GM12878 (cell line): ENCODE data around the gene SMIM44. TPM values are rescaled to one million over a fixed set of nuclear protein-coding genes. Genes with fewer than 3 reads are reported as not detected.

Experiments used
- CUX1 ChIP-seq: IDR thresholded peaks from 2 replicates; pipeline ENCODE4 v1.6.1; 2012; ENCODE audit warnings: improper control_type of control experiment, low read depth, low read length; ENCODE audit not compliant: insufficient replicate concordance
- RBBP5 ChIP-seq: fragments of 200-600 bp; sonication (generic); conservative IDR thresholded peaks from 2 replicates; pipeline ENCODE4 v1.6.1; 2016
- RELA ChIP-seq: fragments of 450-650 bp; IDR thresholded peaks from 2 replicates; pipeline ENCODE4 v1.8.0; 2014; ENCODE audit warnings: borderline replicate concordance; ENCODE audit not compliant: partially characterized antibody
- ZNF274 ChIP-seq: IDR thresholded peaks from one replicate; pipeline ENCODE4 v1.8.0; 2011; ENCODE audit not compliant: insufficient read length, insufficient read depth
- polyA plus RNA-seq, 11 experiments: library from polyadenylated mRNA; depleted of rRNA in 4 of 11; unstranded in 6 of 11; stranded (reverse) in 5 of 11; fragments of >200 nt; fragmentation: Nextera tagmentation in 4 of 11; fragmentation: Illumina TruSeq in 1 of 11; extraction: Ambion mirVana in 4 of 11; extraction: Trizol in 1 of 11; gene quantifications; 1 replicate in 1 of 11; 2 replicates in 10 of 11; pipeline versions ENCODE4 v1.2.1 to v1.2.3, GENCODE V29; 2011 to 2016; ENCODE audit warnings: inconsistent platforms in 2 of 11, missing spikeins in 2 of 11, low read depth in 1 of 11
- total RNA-seq, 4 experiments: library from RNA; depleted of rRNA in 3 of 4; stranded (reverse); fragments of >200 nt in 3 of 4; fragmentation: Illumina TruSeq in 1 of 4; extraction: Trizol in 1 of 4; gene quantifications; 2 replicates each; pipeline versions ENCODE4 v1.2.1 to v1.2.3, GENCODE V29; 2013 to 2021
- TF ChIP-seq, protein P1 (sequence below): fragments of 450-650 bp; IDR thresholded peaks from 2 replicates; pipeline ENCODE4 v1.6.1; 2017; ENCODE audit warnings: mild to moderate bottlenecking, moderate library complexity

SMIM44 gene
- total and polyA plus RNA-seq, 10 of the 15 experiments (the other 5 are each of a cell fraction or from before 2014, with no cell fraction given), result not detected

- TF ChIP-seq, protein P1, sequence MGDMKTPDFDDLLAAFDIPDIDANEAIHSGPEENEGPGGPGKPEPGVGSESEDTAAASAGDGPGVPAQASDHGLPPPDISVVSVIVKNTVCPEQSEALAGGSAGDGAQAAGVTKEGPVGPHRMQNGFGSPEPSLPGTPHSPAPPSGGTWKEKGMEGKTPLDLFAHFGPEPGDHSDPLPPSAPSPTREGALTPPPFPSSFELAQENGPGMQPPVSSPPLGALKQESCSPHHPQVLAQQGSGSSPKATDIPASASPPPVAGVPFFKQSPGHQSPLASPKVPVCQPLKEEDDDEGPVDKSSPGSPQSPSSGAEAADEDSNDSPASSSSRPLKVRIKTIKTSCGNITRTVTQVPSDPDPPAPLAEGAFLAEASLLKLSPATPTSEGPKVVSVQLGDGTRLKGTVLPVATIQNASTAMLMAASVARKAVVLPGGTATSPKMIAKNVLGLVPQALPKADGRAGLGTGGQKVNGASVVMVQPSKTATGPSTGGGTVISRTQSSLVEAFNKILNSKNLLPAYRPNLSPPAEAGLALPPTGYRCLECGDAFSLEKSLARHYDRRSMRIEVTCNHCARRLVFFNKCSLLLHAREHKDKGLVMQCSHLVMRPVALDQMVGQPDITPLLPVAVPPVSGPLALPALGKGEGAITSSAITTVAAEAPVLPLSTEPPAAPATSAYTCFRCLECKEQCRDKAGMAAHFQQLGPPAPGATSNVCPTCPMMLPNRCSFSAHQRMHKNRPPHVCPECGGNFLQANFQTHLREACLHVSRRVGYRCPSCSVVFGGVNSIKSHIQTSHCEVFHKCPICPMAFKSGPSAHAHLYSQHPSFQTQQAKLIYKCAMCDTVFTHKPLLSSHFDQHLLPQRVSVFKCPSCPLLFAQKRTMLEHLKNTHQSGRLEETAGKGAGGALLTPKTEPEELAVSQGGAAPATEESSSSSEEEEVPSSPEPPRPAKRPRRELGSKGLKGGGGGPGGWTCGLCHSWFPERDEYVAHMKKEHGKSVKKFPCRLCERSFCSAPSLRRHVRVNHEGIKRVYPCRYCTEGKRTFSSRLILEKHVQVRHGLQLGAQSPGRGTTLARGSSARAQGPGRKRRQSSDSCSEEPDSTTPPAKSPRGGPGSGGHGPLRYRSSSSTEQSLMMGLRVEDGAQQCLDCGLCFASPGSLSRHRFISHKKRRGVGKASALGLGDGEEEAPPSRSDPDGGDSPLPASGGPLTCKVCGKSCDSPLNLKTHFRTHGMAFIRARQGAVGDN, result no peak
- TF ChIP-seq CUX1 (no peak), RBBP5 (no peak), RELA (no peak), ZNF274 (no peak)
Observed at GRCh38 chr19:3467437-3468198, 15.6 kb downstream of the SMIM44 start (continued).
